HG03571 (cell line): Measurements from ENCODE around the gene PDE1C.
"Not testable (repeated sequence)": the region's sequence is repeated elsewhere in the genome, so short reads cannot be mapped to it uniquely, and the experiment has no call there.

ENCODE experiments used
- ATAC-seq: cut with Tn5 transposase; IDR thresholded peaks from one replicate; pipeline ENCODE4 v1.9.1; 2021; ENCODE audit not compliant: unreplicated experiment

PDE1C gene

GRCh38 chr7:32070406-32071360 lies at the start of gene PDE1C:
Gene PDE1C, minus strand, starts transcription at chr7:32070407.
- no peak for ATAC-seq

GRCh38 chr7:32119790-32120196 lies 49.6 kb upstream of the PDE1C start:
- ATAC-seq: no peak

- no peak for ATAC-seq
Observed at GRCh38 chr7:32117837-32118236, 47.6 kb upstream of the PDE1C start.

- no peak for ATAC-seq
Observed at GRCh38 chr7:32116436-32116835, 46.2 kb upstream of the PDE1C start.

- no peak for ATAC-seq
Observed at GRCh38 chr7:32115831-32116230, 45.6 kb upstream of the PDE1C start.

- no peak for ATAC-seq
Observed at GRCh38 chr7:32108651-32109050, 38.4 kb upstream of the PDE1C start.

- no peak for ATAC-seq
Observed at GRCh38 chr7:32104766-32105165, 34.6 kb upstream of the PDE1C start.

DNA sequence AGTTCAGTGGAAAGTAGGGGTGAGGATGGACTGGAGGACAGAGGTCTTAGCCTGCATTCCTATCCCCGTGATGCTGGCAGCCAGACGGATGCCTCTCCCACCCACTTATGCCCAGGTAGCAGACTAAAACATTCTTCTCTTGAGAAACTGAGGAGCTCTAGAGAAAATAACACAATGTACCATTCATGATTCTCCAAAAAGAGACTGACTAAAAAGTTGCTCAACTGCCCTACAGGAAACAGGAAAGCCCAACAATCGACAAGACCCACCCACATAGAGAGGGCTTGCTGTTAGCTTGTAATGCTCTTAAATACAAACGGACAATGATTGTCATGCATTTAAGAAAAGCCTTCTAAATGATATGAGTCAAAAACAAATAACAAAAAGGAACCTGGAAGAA lies 33.2 kb upstream of the PDE1C start:
- no peak for ATAC-seq

DNA sequence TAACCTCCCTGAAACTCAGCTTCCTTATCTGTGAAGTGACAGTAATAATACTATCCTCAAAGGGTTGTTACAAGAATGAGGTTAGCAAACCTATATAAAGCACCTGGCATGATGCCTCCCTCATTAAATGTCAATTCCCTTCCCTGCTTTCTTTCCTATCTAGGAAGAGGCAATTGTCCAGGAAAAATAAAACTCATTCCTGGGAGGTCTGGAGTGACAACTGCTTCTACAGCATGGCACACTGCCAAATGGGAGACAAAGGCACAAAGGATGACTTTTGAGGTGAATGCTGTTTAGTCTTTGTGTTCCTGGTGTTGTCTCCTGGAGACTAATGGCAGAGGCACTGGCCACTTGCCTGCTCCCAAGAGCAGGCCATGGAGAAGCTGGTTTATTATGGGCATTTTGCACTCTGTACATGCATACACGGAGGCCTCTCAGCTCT lies 32.2 kb upstream of the PDE1C start:
- ATAC-seq: no peak

DNA sequence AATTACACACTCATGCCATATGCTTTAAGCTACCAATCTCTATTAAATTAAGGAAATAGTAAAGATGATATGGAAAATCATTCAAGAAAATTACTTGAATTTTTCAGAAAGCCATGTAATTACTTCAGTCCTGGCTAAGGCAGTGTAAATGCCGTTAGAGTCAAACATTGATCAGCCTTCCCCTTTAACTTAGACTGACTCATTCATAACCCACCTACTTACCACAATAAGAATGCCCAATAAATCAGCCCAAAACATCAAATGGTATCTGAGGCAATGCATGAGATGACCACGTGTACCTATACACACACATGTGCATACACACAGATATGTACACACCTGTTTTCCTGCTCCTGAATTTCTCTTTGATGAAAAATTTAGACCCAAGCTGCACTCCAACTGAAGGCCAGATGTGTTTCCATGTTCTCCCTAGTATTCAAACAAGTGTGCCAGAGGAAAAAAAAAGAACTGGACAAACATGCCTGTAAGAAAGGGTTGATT lies 30.2 kb upstream of the PDE1C start:
- ATAC-seq: no peak

DNA sequence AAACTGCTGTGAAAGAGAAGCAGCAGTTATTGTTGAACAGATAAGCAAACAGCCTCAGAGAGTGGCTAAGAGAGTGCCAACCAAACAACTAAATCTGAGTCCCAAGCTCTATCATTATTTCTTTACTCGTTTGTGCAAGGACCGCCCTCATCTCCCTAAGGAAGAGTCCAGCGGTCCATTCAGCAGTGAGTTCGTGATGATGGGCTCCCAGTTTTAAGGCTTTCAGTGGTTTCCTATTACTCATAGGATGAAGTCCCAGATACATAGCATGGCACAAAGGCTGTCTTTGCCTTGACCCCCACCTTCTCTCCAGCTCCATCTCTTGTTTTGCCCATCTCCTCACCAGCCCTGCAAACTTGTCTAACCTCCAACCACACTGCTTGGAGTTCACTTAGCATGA lies 24.3 kb upstream of the PDE1C start:
- no peak for ATAC-seq

GRCh38 chr7:32093415-32094408 lies 23.5 kb upstream of the PDE1C start:
- no peak for ATAC-seq

DNA sequence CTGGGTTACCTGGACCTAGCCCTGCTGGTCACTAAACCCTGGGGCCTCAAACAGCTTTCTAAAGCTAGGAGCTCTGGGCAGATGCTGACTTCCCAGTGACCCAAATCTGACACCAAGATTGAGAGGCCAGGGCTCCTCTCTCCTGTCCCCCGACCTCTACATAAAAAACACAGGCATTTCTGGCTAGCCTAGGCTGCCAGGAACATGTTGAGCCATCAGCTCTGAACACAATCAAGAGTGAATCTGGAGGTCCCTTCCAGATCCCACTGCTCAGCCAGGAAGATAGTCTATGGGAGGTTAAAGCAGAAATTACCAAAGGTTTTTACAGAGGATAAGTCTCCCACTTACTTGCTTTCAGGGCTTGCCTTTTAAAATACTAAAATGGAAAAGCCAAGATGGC lies 22.1 kb upstream of the PDE1C start:
- no peak for ATAC-seq

- ATAC-seq: no peak
Observed at GRCh38 chr7:32091608-32092210, 21.5 kb upstream of the PDE1C start.

DNA sequence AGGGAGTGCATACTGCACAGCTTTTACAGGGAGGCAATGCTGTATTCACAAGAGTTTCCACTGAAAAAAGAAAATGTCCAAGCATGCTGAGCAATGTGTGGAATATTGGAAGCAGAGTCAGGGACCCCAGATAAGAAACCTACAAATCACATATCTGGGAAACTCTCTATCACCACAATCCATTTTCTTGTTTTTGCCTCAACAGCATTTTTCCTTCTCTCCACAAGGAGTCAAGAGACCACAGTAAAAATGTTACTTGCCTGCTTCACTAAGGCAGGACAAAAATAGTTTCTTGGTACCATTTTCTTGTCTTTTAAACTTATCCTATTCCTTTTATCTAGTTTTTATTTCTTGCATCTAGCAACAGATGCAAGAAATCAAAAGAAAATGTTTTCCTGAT lies 19.5 kb upstream of the PDE1C start:
- no peak for ATAC-seq

DNA sequence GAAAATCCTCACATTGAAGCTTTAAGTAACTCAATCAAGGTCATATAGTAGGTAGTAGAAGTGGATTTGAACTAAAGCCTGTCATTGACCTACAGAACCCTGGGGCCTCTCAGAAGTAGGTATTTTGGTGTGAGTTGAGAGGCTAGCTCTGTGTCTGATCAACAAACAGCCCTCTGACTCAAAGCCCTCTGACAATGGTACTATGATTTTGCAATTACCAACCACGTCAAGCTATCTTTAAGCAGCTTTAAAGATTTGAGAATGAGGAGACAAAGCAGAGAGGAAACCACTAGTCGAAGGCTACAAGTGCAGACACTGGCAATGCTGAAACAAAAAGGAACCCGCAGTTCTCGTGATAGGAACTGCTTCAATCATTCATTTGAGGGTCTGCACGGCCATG lies 19.0 kb upstream of the PDE1C start:
- no peak for ATAC-seq

- no peak for ATAC-seq
Observed at GRCh38 chr7:32088451-32088881, 18.3 kb upstream of the PDE1C start.

GRCh38 chr7:32079510-32079909 lies 9.3 kb upstream of the PDE1C start:
- ATAC-seq: no peak

DNA sequence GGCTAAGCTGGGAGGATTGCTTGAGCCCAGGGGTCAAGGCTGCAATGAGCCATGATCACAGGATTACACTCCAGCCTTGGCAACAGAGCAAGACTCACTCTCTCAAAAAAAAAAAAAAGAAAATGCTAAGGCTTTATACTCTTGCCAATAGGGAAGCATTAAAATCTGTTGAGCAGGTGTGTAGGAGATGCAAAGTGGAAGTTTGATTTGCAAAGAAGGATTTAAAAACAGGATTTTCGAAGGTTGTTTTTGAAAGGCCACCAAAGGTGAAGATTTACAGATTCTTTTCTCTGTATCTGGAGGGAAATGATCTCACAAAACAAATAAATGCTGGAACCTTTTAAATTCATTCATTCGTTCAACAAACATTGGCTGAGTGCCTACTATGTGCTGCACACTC lies 8.6 kb upstream of the PDE1C start:
- ATAC-seq: no peak

DNA sequence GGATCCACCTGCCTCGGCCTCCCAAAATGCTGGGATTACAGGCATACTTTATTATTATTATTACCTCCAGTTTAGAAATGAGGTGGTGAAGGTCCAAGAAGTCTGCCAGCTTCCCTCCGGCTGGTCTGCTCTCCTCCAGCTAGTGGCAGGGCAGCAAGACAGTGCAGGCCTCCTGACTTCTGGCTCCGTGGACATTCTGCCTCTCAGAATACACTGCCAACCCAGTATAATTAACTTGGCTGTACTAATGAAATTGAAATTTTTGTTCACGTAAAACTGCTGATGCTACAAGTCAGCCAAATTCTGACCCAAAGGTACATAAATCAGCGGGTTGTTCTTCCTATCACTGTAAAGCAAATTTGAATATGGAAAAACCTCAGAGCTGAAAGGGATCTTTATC lies 7.6 kb upstream of the PDE1C start:
- no peak for ATAC-seq

DNA sequence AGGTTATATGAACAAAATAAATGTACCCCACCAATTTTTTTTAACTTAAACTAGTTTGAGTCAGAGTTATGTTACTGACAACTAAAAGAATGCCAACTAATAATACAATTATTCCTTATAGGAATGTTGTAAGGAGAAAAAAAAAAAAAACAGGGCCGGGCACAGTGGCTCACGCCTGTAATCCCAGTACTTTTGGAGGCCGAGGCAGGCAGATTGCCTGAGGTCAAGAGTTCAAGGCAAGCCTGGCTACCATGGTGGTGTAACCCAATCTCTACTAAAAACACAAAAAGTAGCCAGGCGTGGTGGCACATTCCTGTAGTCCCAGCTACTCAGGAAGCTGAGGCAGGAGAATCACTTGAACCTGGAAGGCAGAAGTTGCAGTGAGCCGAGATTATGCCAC lies 6.6 kb upstream of the PDE1C start:
- ATAC-seq: not testable (repeated sequence)
